NCI-H748 treated with DMSO at 0.1 percent for 48 hours (cell line): ENCODE data around the gene EMD.
"Not testable (repeated sequence)": the region's sequence is repeated elsewhere in the genome, so short reads cannot be mapped to it uniquely, and the experiment has no call there.

Experiments
- DNase-seq: peaks from one replicate; lab custom pipeline; 2025; lab: John Stamatoyannopoulos, UW

EMD gene

GRCh38 chrX:154378799-154379568, at the start of gene EMD:
TSS of gene EMD (plus strand) at chrX:154379295. CDS start at chrX:154379485, 190 bp downstream.
- peak; percentile 96 for DNase-seq

- no peak for DNase-seq
Measured at GRCh38 chrX:154332561-154332960, 46.5 kb upstream of the EMD start.

- no peak for DNase-seq
Measured at GRCh38 chrX:154333116-154333515, 46.0 kb upstream of the EMD start.

GRCh38 chrX:154333837-154334271, 45.2 kb upstream of the EMD start:
- DNase-seq = no peak

DNA sequence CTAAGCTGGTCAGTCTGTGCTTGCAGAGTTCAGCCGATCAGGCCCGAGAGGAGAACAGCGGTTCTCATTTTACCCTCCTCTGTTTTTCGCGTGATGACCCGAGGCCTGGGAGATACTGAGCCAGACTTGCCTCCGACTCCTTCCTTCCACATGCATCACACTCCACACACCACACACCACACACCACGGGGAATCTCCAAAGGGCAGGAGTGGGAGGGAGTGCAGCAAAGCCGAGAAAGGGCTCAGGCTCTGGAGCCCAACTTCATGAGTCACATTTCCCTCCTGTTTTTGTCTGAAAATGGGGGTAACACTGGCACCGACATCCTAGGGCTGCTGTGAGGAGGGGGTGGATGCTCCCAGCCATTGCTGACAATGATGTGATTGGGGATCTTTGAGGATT, 44.6 kb upstream of the EMD start:
- DNase-seq = no peak

DNA sequence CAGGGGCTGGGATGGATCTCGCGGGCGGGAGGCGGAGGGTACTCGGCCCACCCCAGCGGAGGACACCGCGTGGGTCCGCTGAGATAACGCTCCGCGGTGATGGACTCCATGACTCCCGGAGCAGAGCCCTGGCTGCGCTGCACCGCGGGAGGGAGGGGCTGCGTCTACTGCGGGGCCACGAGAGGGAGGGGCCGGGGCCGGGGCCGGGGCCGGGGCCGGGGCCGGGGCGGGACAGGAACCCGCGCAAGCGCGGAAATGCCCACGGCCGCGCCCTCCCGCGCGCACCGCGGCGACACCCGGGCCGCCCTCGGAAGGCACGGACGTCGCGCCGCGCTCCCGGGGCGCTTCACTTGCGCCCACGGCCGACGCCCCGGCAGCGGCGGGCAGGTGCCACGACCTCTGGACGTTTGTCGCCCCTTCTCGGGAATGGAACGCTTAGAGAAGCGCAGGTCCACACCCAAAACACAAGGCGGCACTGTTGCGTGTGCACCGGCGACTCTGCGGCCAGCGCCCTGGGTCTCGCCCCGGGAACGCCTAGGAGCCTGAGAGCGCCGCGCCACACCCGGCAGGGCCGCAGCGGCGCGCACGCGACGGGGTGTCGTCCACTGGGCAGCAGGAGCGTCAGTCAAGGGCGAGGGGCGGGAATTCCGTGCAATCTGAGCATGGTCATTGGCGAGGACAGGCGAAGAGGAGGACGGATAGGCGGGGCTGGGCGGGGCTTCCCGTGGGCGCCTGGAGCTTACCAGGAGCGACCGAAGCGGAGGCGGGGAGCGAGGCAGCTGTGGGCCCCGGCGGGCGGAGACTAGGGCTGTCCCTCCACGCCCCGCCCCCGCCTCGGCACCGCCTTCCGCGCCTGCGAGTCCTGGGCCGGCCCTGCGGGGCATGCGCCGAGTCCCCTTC, 37.4 kb upstream of the EMD start:
- not testable (repeated sequence) for DNase-seq

DNA sequence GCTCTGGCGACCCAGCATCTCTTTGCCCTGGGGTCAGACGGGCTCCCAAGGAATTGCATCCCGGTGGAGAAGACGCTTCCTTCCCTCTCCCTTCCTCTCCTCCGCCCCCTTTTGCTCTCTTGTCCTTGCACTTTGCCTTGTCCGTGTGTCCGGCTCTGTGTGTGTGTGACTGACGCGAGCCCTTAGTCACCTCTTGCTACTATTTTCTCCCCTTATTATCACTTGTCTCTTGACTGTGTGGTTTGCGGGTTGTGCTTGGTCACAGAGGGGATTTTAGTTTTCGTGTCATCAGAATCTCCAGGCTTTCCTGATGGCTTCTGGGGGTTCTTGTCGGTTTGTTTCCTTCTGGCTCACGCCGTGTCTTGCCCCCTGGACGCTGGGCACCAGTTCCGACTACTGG, 36.0 kb upstream of the EMD start:
- DNase-seq = not testable (repeated sequence)

DNA sequence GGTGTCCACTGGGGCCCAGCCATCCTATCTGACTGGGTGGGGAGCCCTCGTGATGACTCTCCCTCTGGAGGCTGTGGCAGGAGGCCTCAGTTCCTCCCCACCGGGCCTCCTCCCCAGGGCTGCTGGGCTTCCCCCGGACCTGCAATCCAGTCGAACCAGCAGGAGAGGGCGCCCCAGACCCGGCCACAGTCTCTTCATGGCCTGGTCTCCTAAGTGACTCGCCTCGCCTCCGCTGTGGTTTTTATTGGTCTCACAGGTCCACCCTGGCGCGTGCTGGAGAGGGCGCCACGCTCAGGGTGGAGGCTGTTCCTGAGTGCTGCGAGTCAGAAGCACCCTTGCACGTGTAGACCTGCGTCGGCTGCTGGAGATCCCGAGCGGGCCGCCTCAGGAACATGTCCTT, 35.5 kb upstream of the EMD start:
- not testable (repeated sequence) for DNase-seq

- DNase-seq = no peak
Measured at GRCh38 chrX:154348114-154348531, 31.0 kb upstream of the EMD start.

GRCh38 chrX:154348646-154349358, 30.3 kb upstream of the EMD start:
- no peak for DNase-seq

DNA sequence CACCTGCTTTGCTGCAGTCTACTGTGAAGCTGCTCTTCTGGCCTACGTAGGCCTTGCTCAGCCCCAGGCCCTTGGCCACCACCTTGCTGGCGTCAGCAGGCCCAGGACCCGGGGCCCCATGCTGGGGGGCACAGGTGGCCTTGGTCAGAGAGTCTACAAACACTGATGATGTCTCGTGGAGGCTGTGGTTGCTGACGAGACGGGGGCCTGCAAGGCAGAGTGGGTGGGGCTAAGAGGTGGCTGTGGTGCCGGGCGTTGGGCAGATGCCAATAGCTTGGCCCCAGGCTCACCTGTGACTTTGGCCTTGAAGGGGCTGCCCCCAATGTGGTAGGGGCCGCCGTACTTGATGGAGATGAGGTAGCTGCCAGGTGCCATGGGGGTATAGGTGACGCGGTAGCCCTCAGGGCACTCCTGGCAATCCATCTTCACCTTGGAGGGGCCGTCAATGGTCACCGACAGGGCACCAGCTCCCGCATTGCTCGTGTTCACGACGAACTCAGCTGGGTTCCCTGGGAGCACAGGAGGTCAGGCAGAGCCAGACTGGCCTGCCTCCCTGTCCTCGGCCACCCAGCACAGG, 29.6 kb upstream of the EMD start:
- DNase-seq = no peak

DNA sequence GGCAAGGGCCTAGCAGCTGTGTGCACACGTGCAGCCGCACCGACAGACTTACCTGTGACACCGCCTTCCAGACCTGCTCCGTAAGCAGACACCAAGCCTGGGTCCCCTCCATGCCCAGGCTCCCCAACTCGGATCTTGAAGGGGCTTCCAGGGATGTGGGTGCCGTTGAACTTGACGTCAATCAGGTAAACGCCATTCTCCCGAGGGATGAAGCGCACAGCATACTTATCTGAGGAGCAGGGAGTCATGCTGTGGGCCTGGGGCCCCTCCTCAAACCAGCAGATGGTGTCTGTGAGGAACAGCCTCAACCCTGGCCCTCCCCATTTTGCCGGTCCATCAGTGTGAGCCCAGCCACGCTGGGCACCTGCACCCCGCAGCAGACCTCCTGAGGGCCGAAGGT, 29.1 kb upstream of the EMD start:
- no peak for DNase-seq

- no peak for DNase-seq
Measured at GRCh38 chrX:154350429-154351182, 28.5 kb upstream of the EMD start.

DNA sequence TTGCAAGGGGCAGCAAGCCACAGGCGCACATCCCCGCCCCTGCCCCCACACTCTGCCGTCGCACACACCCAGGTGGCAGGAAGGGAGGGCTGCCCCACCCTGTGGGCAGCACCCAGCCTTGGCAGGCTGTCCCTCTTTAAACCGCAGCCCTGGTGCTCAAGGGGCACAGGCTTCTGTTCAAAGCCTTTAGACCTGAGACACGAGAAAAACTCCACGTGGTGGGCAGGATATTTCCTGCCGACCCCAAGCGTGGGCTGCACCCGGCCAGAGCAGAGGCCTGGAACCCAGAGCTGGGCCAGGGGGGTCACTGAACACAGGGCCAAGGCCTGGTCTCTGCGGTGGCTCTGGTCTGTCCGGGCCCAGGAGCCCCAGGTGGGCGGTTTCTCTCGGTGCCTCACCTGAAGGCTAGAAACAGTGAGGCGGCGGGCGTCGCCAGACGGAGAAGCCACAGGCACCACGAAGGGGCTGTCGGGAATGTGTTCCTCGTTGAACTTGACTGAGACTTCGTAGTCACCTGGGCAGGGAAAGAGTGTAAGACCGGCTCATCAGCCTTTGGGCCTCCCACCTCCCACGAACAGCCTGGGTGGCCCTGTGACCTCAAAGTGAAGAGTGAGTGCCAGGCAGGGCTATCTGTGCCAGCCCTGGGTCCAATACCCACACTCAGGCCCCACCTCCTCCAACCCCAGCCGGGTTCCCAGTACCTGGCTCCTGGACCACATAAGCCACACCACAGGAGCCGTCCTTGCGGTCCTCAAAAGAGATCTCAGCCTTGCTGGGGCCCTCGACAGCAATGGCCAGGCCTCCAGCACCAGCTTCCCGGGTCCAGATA, 27.7 kb upstream of the EMD start:
- DNase-seq = no peak

DNA sequence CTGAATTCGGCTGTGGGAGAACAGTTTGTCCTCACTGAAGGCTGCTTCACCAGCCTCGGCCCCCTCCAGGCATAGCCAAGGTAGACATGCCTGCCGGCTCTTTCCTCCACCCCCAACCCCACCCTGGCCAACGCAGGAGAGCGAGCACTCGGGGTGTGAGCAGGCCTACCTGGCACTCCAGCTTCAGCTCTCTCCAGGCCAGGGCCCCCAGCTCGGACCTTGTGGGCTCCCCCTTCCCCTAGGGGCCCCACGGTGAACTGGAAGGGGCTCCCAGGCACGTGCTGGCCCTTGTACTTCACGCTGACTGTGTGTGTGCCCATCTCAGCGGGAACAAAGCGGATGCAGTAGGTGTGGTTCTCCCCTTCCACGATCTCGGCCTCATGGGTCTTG, 27.1 kb upstream of the EMD start:
- no peak for DNase-seq

DNA sequence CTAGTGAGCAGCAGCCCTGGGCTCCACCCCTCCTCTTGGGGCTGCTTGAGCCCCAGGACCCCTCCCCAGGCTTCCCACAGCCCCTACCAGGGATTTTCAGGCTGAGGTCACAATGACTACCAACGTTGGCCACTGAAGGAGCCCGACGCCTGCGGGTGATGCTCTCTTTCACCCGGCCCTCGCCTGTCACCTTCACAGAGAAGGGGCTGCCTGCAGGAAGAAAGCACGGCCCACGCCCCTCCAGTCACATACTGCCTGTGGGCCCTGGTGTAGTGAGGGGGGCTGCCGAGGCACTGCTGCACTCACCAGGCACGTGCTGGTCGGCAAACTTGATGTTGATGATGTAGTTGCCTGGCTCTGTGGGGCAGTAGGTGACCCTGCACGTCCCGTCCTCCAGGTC, 26.6 kb upstream of the EMD start:
- no peak for DNase-seq

DNA sequence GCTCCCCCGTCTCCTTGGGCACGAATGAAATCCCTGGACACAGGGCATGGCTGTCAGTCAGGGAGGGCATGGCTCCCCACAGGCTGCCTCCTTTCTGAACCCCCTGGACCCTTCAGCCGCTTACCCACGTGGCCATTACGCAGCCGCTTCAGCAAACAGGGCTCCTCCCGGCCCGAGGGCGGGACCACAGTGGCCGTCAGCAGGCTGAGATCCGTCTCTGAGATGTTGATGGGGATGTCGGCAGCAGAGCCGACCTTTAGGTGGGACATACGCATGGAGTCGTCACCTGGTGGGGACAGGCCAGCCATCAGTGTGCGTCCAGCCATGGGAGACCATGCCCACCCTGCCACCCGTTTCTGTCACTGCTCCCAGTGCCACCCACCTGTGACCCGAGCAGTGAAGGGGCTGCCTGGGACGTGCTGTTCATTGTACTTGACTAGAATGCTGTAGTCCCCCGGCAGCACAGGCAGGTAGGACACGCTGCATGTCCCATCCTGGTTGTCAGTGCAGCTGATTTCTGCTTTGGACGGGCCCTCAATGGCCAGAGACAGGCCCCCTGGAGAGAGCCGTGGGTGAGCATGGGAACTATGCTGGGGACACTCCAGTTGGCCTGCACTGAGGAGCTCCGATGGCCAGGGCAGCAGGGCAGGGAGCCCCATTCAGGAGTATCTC, 25.8 kb upstream of the EMD start:
- DNase-seq = no peak

DNA sequence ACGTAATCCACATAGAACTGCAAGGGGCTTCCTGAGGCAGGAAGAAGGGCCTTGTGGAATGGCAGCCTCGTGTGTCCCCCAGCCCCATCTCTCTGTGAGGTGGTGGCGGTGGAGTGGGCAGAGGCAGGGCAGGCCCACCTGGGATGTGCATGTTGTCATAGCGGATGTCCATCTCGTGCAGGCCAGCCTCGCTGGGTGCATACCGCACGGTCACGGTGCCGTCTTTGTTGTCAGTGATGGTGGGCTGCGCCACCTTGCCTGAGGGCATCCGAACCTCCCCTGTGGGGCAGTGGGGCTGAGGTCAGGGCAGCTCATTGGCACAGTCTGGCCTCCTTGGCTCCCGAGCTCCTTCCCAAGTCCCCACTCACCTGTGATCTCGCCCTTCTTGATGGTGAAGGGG, 25.1 kb upstream of the EMD start:
- no peak for DNase-seq

GRCh38 chrX:154354516-154354915, 24.6 kb upstream of the EMD start:
- DNase-seq = no peak
